LHCN-M2 (cell line): ENCODE measurements around the gene CTCF. TPM values are rescaled to one million over a fixed set of nuclear protein-coding genes. Genes with fewer than 3 reads are reported as not detected.

ENCODE experiments used
- DNase-seq: peaks from one replicate; pipeline ENCODE4 v3.0.0-alpha.2; 2012; ENCODE audit warnings: low read depth
- total RNA-seq: library from RNA; depleted of rRNA; stranded (reverse); fragments of >200 nt; gene quantifications from 2 replicates; pipeline ENCODE4 v1.2.3, GENCODE V29; 2014

CTCF gene
- total RNA-seq, 1 experiment from 2014 or later: 36.7 TPM

DNA sequence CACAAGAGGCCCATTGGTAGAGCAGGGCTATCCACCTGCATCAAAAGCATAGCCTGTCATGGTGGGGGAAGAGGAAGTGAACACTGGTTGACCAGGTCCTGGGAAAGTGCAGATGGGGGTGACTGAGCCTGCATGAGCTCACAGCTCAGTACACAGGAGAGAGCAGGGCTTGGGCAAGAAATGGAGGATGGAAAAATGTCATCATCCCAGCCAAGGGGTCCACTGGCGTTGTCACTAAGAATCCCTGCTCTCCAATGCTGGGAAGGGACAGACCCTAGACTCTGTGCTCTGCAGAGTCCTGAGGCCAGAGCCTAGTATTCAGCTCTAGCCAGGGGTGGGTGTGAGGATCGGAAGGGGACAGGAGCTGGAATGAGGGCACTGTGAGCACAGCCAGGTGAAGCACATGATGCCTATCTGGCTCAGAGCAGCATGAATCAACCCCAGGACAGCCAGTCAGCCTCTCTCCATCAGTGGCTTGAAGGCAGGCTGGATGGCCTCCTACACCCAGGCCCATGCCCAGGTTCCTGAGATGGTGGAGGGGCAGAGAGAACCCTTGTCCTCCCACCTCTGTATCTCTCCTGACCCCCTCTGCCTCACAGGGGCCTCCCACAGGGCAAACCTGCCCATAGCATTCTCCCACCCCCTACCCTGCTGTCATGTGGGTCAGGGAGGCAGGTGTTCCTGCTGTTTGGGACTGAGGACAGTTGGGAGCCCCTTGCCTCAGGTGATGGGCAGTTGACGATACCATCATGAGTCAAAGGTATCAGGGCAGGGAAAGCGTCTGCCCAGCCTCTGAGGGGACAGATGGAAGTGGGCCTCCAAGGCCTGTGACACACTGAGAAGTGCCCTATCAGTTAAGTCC is 13.8 kb upstream of the CTCF start:
- DNase-seq: no peak

DNA sequence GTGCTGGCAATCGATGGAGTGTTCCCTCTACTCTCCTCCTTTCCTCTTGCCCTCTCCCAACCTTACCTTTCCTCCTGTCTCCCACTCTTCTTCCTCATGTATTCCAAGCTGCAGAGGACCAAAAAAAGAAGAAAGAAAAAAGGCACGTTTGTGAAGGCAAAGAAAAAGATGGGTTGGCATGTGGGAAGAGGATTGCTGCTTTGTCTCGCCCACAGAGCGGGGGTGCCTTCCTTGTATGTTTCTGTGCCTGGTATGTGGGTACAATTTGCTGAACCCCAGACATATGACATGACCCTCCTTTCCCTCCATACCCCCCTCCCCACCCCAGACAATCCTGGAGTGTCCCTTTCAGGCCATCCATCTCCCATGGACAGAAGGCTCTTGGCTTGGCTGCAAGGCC is 13.1 kb upstream of the CTCF start:
- DNase-seq: no peak

GRCh38 chr16:67549936-67550335 is 12.4 kb upstream of the CTCF start:
- no peak for DNase-seq

GRCh38 chr16:67551091-67551490 is 11.2 kb upstream of the CTCF start:
- DNase-seq: no peak

- DNase-seq: no peak
Measured at GRCh38 chr16:67551972-67552371, 10.4 kb upstream of the CTCF start.

GRCh38 chr16:67552476-67552875 is 9.8 kb upstream of the CTCF start:
- DNase-seq: no peak

- DNase-seq: peak; percentile 70
Measured at GRCh38 chr16:67555795-67556212, 6.5 kb upstream of the CTCF start.

DNA sequence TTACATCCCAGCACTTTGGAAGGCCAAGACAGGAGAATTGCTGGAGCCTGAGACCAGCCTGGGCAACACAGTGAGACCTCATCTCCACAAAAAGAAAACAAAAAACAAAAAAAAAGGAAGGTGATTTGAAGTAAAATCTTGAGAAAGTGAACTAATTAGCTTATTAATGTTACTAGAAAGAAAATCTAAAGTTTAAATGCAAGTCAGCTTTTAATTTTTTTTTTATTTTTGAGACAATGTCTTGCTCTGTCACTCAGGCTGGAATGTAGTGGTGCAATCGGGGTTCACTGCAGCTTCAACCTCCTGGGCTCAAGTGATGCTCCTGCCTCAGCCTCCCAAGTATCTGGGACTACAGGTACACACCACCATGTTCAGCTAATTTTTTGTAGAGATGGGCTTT is 3.5 kb upstream of the CTCF start:
- DNase-seq: no peak

GRCh38 chr16:67560827-67561342 is 1.4 kb upstream of the CTCF start:
- no peak for DNase-seq

GRCh38 chr16:67561501-67561823 is 864 bp upstream of the CTCF start:
- DNase-seq: no peak

DNA sequence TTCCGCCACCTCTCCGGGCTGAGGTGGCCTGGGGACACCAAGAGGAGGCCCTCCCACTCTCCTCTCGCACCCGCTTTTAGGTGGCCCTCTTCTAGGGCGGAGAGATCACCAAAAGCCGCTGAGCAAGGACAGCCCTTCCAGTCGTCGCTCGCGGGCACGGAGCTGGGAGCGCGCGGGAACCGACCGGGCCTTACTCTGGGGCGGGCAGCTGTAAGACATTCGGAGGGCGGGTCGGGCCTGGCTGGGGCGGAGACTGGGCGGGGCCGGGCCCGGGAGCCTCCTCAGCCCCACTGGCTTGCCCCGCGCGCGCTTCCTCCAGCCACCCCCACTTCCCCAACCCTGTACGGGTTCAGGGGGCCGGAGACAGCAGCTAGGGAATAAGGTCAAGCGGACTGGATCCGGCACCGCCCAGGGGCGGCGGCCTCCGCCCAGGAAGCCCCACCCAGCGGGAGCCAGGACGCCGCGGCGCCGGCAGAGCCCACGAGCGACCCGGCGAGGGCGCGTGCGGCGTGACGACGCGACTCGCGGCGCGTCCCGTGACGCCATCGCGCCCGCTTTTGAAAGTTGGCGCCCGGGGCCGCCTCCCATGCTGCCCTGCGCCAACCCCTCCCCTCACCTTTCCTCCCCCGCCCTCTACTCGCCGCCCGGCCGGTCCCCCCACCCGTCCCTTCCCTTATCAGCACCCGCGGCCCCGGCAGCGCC is 351 bp upstream of the CTCF start:
- DNase-seq: peak; percentile 98

DNA sequence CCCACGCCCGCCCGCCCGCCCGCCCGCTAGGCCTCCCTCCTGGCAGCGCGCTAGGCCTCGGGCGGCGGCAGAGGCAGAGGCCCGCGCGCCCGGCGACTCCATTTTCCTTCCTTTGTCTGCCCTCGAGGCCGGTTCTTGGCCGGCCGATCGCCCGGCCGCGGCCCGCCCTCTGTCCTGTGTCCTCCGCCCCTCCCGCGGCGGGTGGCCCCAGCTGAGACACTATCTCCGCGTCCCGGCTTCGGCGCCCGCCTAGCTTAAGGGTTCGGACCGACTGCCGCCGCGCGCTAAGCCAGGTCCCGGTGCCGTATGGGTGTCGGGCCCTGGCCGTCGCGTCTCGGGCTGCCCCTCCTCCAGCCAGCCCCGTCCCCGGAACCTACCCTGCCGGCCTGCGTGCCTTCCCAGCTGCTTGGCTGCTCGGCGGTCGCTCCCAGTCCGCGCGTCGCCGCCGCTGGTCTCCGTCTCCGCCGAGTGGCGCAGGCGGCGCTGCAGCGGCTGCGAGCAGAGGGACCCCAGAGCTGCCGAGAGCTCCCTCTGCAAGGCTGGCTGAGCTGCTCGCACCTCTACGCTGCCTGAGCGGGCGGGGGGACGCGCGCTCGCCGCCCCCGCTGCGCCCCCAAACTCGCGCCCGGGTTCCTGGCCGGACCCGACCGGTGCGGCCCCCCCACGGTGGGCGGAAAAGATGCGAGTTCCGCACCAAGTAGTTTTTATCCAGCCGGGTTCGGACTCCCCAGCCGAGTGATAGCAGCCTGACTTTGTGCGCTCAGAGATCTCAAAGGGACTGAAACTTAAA is 787 bp downstream of the CTCF start:
- peak; percentile 63 for DNase-seq

GRCh38 chr16:67563708-67564468 is 1.6 kb downstream of the CTCF start:
- peak; percentile 68 for DNase-seq

GRCh38 chr16:67565470-67566100 is 3.3 kb downstream of the CTCF start:
- no peak for DNase-seq

GRCh38 chr16:67571464-67571863 is 9.1 kb downstream of the CTCF start:
- DNase-seq: no peak

DNA sequence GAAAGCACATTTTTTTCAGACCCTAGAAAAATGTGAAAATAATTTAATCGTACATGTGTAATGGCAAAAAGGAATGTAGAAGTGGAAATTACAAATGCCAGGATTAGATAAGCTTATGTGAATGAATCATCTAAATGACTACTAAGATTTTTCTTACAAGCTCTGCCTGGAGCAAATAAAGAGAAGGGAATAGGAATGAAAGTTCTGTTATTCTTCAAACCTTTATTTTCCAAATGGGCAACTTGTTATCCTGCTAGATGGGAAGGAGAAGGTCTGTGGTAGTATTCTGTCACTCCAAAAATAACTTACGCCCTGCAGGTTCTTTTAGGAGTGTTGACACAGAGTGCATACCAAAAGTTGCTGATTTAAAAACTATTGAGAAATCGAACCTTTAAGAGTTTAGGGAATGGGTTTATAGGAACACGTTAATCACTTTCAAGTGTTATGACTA is 9.7 kb downstream of the CTCF start:
- no peak for DNase-seq

- DNase-seq: no peak
Measured at GRCh38 chr16:67579686-67580085, 17.4 kb downstream of the CTCF start.

DNA sequence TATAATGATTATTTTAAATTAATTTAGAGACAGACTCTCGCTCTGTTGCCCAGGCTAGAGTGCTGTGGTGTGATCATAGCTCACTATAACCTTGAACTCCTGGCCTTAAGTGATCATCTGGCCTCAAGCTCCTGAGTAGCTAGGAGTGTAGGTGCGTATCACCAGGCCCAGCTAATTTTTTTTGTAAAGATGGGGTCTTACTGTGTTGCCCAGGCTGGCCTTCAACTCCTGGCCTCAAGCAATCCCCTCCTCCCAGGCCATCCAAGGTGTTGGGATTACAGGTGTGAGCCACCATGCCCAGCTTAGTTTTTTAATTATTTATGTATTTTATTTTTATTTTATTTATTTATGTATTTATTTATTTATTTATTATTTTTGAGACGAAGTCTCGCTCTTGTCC is 17.9 kb downstream of the CTCF start:
- no peak for DNase-seq

DNA sequence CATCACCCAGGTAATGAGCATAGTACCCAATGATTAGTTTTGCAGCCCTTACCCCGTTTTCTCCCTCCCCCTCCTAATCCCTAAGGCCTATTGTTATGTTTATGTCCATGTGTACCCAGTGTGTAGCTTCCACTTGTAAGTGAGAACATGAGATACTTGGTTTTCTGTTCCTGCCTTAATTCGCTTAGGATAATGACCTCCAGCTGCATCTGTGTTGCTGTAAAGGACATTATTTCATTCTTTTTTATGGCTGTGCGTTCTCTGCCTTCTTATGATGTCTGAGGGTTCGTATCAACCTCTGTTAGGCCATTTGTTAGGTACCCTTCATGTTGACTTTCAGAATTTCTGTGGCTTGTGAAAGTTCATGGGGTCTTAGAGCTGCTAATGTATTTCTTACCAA is 31.0 kb downstream of the CTCF start:
- no peak for DNase-seq

DNA sequence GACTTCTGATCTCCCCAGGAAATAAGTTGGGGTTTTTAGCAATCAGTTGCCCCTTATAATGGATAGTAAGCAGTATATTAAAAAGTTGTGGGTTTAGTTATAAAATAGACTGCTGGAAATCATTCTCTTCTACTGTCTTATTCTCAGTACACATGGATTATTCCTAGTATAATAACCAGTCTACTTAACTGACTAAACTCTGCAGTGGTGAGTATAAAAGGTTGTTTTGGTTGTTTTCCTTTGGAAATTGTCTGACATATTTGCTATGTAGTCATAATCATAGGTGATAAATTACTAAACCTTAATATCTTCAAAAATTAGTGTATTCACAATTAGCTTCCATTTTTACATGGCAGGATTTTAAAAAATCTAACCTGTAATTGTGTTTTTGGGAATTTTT is 31.4 kb downstream of the CTCF start:
- DNase-seq: no peak
